Uterus (tissue), 4 donors: ENCODE data around the gene FAM13B. TPM values are rescaled to one million over a fixed set of nuclear protein-coding genes. Genes with fewer than 3 reads are reported as not detected.
"Not testable (repeated sequence)": the region's sequence is repeated elsewhere in the genome, so short reads cannot be mapped to it uniquely, and the experiment has no call there.

Experiments used
- DNase-seq, 2 donors: peaks; one replicate each; pipeline ENCODE4 v3.0.0-alpha.2; 2019 to 2020
- H3K27ac ChIP-seq, 2 donors: fragments of 200-600 bp; sonication (generic); 1 replicate in 1 of 2; 2 replicates in 1 of 2; pipeline ENCODE4 v1.5.1; 2016 to 2018
- H3K27me3 ChIP-seq, 2 donors: fragments of 200-600 bp; sonication (generic); one replicate each; pipeline ENCODE4 v1.5.1; 2018 to 2019; ENCODE audit warnings: control low read depth in 1 of 2
- H3K36me3 ChIP-seq, 2 donors: fragments of 200-600 bp; sonication (generic); one replicate each; pipeline ENCODE4 v1.5.1; 2019; ENCODE audit warnings: control low read depth in 1 of 2
- H3K4me1 ChIP-seq, 2 donors: fragments of 200-600 bp; sonication (generic); one replicate each; pipeline ENCODE4 v1.5.1; 2018 to 2019; ENCODE audit warnings: control low read depth in 1 of 2
- H3K4me3 ChIP-seq, 2 donors: fragments of 200-600 bp; sonication (generic); 1 replicate in 1 of 2; 2 replicates in 1 of 2; pipeline ENCODE4 v1.5.1; 2018 to 2019; ENCODE audit warnings: mild to moderate bottlenecking in 1 of 2
- H3K9me3 ChIP-seq, 2 donors: fragments of 200-600 bp; sonication (generic); one replicate each; pipeline ENCODE4 v1.5.1; 2019; ENCODE audit warnings: control low read depth in 1 of 2
- POLR2A ChIP-seq, 2 donors: fragments of 450-650 bp; IDR thresholded peaks; one replicate each; pipeline ENCODE4 v1.6.1; 2016; ENCODE audit warnings: antibody characterized with exemption in 2 of 2, mild to moderate bottlenecking in 1 of 2, moderate library complexity in 1 of 2
- intact Hi-C: fragments of 100-400 bp; cut with DNase I; formaldehyde crosslinking; loops from one replicate; pipeline ENCODE4 v1.15.1; 2023; ENCODE audit warnings: low total_unique reads
- total RNA-seq, 4 donors: library from RNA; depleted of rRNA in 3 of 4; stranded (reverse); fragments of >200 nt in 3 of 4; gene quantifications; one replicate each; pipeline versions ENCODE4 v1.1.0 to v1.2.4, GENCODE V29; 2014 to 2023
- TF ChIP-seq, protein P1 (sequence below), 4 experiments: fragments of 200-600 bp in 2 of 4; fragments of 450-650 bp in 2 of 4; sonication (generic) in 2 of 4; IDR thresholded peaks; one replicate each; pipeline ENCODE4 v1.5.1; 2016 to 2019; ENCODE audit warnings: antibody characterized with exemption in 4 of 4, mild to moderate bottlenecking in 2 of 4, moderate library complexity in 1 of 4
- donor health status: DM: yes; HTN: yes; CAD: no.

FAM13B gene
- total RNA-seq, 4 donors from 2014 or later = 40.6 to 104 (median 58.1) TPM

DNA sequence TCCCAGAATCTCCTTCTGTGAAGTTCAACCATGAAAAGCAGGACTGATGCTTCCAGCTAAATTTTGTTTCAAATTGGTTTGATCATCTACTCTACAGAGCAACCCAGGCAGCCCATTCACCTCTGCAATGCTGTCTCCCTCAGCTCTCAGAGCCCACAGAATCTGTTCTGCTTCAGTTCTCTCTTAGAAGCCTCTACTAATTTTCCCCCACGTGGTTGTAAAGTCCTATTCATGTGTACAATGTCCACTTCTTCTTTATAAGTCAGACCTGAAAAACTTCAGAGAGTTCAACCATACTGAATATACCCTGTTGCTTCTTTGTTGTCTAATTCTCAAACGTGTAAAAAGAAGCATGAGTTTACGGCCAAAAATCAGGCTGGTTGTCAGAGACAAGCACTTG, 21.3 kb upstream of the FAM13B start:
- Histone ChIP-seq H3K36me3 (no peaks in the 10 kb centered on the region), H3K27ac (no peak overlapping the region), H3K27me3 (no peaks in the 10 kb centered on the region), H3K4me1 (no peaks in the 10 kb centered on the region), H3K4me3 (no peak overlapping the region), H3K9me3 (no peaks in the 10 kb centered on the region)
- DNase-seq = no peak
- TF ChIP-seq, protein P1, sequence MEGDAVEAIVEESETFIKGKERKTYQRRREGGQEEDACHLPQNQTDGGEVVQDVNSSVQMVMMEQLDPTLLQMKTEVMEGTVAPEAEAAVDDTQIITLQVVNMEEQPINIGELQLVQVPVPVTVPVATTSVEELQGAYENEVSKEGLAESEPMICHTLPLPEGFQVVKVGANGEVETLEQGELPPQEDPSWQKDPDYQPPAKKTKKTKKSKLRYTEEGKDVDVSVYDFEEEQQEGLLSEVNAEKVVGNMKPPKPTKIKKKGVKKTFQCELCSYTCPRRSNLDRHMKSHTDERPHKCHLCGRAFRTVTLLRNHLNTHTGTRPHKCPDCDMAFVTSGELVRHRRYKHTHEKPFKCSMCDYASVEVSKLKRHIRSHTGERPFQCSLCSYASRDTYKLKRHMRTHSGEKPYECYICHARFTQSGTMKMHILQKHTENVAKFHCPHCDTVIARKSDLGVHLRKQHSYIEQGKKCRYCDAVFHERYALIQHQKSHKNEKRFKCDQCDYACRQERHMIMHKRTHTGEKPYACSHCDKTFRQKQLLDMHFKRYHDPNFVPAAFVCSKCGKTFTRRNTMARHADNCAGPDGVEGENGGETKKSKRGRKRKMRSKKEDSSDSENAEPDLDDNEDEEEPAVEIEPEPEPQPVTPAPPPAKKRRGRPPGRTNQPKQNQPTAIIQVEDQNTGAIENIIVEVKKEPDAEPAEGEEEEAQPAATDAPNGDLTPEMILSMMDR (IDR thresholded peaks at IDR 0.05) = no peak
- no peak for TF ChIP-seq POLR2A (IDR thresholded peaks at IDR 0.05)
- intact Hi-C loops = no loop called here

DNA sequence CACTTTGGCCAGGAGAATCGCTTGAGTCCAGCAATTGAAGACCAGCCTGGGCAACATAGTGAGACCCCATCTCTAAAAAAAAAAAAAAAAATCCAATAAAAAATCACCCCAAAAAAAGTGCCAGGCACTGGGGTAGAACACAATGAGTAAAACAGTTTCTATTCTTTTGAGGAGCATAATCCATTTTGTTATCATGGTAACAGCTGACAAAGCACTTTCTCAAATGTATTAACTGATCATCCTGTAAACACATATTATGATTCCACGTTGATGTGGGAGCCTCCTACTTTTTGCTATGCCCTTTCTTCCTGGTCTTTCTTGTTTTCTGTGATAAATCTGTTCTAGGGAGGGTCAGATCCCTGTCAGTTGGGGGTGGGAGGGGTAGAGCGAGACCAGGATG, 20.7 kb upstream of the FAM13B start:
- Histone ChIP-seq H3K4me1 (no peaks in the 10 kb centered on the region), H3K9me3 (no peaks in the 10 kb centered on the region), H3K4me3 (no peak overlapping the region), H3K27me3 (no peaks in the 10 kb centered on the region), H3K36me3 (no peaks in the 10 kb centered on the region), H3K27ac (no peak overlapping the region)
- DNase-seq = no peak
- TF ChIP-seq POLR2A (IDR thresholded peaks at IDR 0.05) = no peak
- TF ChIP-seq, protein P1 (IDR thresholded peaks at IDR 0.05) = no peak
- intact Hi-C loops = no loop called here

DNA sequence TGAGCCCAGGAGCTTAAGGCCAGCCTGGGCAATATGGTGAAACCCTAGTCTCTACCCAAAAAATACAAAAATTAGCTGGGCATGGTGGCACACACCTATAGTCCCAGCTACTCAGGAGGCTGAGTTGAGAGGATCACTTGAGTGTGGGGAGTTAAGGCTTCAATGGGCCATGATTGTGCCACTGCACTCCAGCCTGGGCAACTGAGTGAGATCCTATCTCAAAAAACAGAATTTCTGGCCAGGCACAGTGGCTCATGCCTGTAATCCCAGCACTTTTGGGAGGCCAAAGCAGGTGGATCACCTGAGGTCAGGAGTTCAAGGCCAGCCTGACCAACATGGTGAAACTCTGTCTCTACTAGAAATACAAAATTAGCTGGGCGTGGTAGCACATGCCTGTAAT, 19.8 kb upstream of the FAM13B start:
- H3K9me3 ChIP-seq, H3K4me3 ChIP-seq, H3K4me1 ChIP-seq, DNase-seq, H3K27ac ChIP-seq, H3K27me3 ChIP-seq, H3K36me3 ChIP-seq, intact Hi-C loops: not testable (repeated sequence)

DNA sequence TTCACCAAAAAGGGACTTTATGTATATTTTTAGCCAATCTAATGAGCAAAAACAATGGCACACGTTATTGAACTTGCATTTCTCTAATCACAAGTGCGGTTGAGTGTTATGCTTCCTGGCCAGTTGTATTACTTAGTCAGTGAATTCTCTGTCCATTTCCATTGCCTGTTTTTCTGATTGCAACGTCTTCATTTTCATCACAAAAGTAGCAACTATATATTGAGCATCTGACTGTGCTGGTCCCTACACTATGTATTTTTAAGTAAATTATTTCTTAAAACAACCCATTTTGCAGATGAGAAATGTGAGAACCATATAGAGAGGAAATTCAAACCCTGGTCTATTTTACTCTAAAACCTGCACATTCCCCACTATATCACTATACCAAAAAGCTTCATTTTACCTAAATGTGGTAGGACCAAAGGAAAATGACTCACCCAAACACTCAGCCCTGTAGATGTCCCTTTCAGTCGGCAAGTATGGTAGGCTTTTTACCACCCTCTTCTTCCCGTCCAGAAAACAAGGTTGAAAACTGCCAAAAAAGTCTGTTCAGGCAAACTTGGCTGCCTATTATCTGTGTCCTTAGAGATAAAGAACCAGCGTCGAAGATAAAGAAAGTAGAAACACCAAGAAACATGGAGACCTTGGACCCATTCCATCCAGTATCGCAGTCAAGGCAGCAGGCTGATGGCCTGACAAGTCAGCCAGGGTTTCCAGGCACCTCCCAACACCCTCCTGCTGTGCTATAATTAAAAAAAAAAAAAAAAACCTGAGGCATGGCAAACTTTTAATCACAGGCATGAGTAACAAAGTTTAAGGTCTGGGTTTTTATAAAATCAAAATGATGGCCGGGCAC, 18.8 kb upstream of the FAM13B start:
- Histone ChIP-seq H3K36me3 (no peaks in the 10 kb centered on the region), H3K9me3 (no peaks in the 10 kb centered on the region), H3K27ac (peak overlapping the region in 1 of 2 donors; percentile 52), H3K4me3 (no peak overlapping the region), H3K4me1 (no peaks in the 10 kb centered on the region), H3K27me3 (no peaks in the 10 kb centered on the region)
- TF ChIP-seq, protein P1 (IDR thresholded peaks at IDR 0.05) = no peak
- intact Hi-C loops = no loop called here
- DNase-seq = no peak

DNA sequence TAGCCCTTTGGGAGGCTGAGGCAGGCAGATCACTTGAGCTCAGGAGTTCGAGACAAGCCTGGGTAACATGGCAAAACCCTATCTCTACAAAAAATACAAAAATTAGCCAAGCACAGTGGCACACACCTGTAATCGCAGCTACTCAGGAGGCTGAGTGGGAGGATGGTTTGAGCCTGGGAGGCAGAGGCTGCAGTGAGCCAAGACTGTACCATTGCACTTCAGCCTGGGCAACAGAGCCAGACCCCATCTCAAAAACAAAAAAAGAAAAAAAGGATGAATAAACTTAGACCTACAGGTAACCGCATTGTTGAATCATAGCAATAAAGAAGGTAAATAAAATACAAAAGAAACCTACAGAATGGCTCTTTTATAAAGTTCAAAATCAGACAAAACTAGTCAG, 12.4 kb upstream of the FAM13B start:
- H3K36me3 ChIP-seq, H3K27ac ChIP-seq, H3K4me3 ChIP-seq, H3K4me1 ChIP-seq, H3K27me3 ChIP-seq, DNase-seq, intact Hi-C loops, H3K9me3 ChIP-seq: not testable (repeated sequence)

DNA sequence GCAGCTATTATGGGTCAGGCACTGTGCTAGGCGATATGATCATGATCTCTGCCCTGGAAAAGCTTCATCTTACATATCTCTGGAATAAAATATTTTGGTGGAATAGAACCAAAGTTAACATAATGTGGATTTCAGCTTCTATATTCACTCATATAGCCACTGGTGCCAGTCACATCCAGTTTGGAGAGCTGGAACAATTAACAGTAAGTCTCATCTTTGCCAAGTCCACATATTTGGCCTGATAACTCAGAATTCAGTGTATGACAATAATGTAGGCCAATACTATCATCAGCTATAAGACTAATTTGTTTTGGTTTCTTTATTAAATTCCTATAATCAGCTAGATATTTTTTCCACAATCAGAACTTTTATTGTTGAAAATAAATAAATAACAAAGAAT, 5.9 kb upstream of the FAM13B start:
- H3K27ac ChIP-seq = no peak overlapping the region
- no peaks in the 10 kb centered on the region for H3K9me3 ChIP-seq
- H3K27me3 ChIP-seq = no peaks in the 10 kb centered on the region
- H3K36me3 ChIP-seq = no peaks in the 10 kb centered on the region
- intact Hi-C loops = no loop called here
- H3K4me3 ChIP-seq = no peak overlapping the region
- DNase-seq = no peak
- no peaks in the 10 kb centered on the region for H3K4me1 ChIP-seq
- TF ChIP-seq, protein P1 (IDR thresholded peaks at IDR 0.05) = no peak
- no peak for TF ChIP-seq POLR2A (IDR thresholded peaks at IDR 0.05)
